Erythroblast (primary cell): ENCODE measurements around the gene RGS16.

Experiments
- GATA1 ChIP-seq: IDR thresholded peaks from 2 replicates; pipeline ENCODE4 v1.6.1; 2011; ENCODE audit warnings: low read depth, mild to moderate bottlenecking, control low read depth, low read length, moderate library complexity
- POLR2A ChIP-seq: IDR thresholded peaks from 2 replicates; pipeline ENCODE4 v1.6.1; 2011; ENCODE audit warnings: mild to moderate bottlenecking, low read length

GRCh38 chr1:182631053-182631677, 27.0 kb upstream of the RGS16 start:
- TF ChIP-seq POLR2A (no peak), GATA1 (no peak)
